Measurements from ENCODE around the gene FSCN2. TPM values are rescaled to one million over a fixed set of nuclear protein-coding genes. Genes with fewer than 3 reads are reported as not detected.
A peak's percentile ranks its signal among the peaks of the same experiment; 100 is the strongest.

The FSCN2 gene
- polyA plus RNA-seq, 1 donor (not counting 4 experiments of a cell fraction or from before 2014, with no cell fraction given): not detected

DNA sequence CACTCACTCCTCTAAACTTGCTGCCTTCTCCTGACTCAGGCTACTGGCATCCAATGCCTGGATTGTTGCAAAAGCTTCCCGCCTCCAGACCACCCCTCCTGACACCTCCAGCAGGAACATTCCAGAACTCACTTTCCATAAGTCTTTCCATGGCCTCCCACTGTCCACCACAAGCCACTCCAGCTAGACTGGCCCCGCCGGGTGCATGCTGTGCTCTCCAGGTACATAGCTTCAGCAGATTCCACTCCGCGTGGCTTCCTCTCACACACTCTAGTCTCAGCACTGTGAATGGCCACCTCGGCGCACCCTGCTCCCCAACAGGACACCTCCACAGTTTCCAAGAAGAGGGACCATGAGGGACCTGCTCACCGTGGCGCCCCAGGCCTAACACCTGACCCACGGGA is 49.9 kb downstream of the FSCN2 start:
- peaks cover 20 to 44% of the 10 kb centered on the region in 2 experiments for H3K36me3 ChIP-seq (ENCODE audit: control insufficient read depth in 2 of 2, extremely low read depth in 1 of 2, insufficient read depth in 2 of 2, low read length in 2 of 2)
- peaks cover 49% of the 10 kb centered on the region for H3K4me1 ChIP-seq (ENCODE audit: control insufficient read depth, extremely low read depth, insufficient read depth, low read length)
- peaks cover 4% of the 10 kb centered on the region for H4K20me1 ChIP-seq (ENCODE audit: control insufficient read depth, extremely low read depth, insufficient read depth, low read length)

DNA sequence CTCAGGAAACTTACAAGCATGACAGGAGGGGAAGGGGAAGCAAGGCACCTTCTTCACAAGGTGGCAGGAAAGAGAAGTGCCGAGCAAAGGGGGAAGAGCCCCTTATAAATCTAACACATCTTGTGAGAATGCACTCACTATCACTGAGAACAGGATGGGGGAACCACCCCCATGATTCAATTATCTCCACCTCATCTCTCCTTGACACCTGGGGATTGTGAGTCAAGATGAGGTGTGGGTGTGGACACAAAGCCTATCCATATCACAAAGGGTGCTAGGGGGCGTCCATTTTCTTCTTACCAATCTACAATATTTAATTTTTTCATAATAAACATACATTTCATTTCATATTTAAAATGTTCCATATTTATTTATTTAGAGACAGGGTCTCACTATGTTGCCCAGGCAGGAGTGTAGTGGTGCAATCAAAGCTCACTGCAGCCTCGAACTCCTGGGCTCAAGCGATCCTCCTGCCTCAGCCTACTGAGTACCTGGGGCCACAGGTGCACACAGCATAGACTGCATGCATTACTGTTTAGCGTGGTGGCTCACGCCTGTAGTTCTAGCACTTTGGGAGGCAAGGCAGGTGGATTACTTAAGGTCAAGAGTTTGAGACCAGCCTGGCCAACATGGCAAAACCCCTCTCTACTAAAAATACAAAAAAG is 50.5 kb downstream of the FSCN2 start:
- H3K9me1 ChIP-seq (ENCODE audit: control insufficient read depth, extremely low read depth, insufficient read depth, low read length): peaks cover 13% of the 10 kb centered on the region
- H4K20me1 ChIP-seq (ENCODE audit: control insufficient read depth, extremely low read depth, insufficient read depth, low read length): peaks cover 4% of the 10 kb centered on the region
- H3K4me2 ChIP-seq (ENCODE audit: control insufficient read depth, extremely low read depth, insufficient read depth, low read depth, low read length): peak overlapping the region; percentile 14
- peaks cover 43% of the 10 kb centered on the region for H3K4me1 ChIP-seq (ENCODE audit: control insufficient read depth, extremely low read depth, insufficient read depth, low read length)
- H3K27me3 ChIP-seq (ENCODE audit: control insufficient read depth, extremely low read depth, insufficient read depth, low read length): no peaks in the 10 kb centered on the region
- no peak overlapping the region for H2AFZ ChIP-seq (ENCODE audit: control insufficient read depth, low read length)
- no peak overlapping the region for H3K4me3 ChIP-seq (ENCODE audit: control insufficient read depth in 2 of 3, extremely low read depth in 1 of 3, insufficient read depth in 2 of 3, low read depth in 1 of 3, low read length in 3 of 3)
- H3K27ac ChIP-seq (ENCODE audit: control insufficient read depth, insufficient read depth, low read length): peak overlapping the region; percentile 58
- dilution Hi-C loops (cut with MboI; ENCODE audit: extremely low pct_ligation_motif_present, low sequenced_read_pairs): no loop called here
- H3K9me3 ChIP-seq (ENCODE audit: control insufficient read depth, low read depth, low read length): no peaks in the 10 kb centered on the region
- TF ChIP-seq CTCF (optimal IDR thresholded peaks at IDR 0.05 in 1 of 3, IDR thresholded peaks at IDR 0.05 in 1 of 3, conservative IDR thresholded peaks at IDR 0.05 in 1 of 3; ENCODE audit: extremely low read depth in 1 of 3, insufficient read depth in 2 of 3, low read length in 3 of 3) (peak in 1 of 3 experiments; percentile 9), EZH2 (IDR thresholded peaks at IDR 0.05; ENCODE audit: low read length) (no peak)
- FAIRE-seq: no peak
- no peak overlapping the region for H3K9ac ChIP-seq (ENCODE audit: control insufficient read depth, extremely low read depth, insufficient read depth, low read length)
- H3K36me3 ChIP-seq (ENCODE audit: control insufficient read depth in 2 of 2, extremely low read depth in 1 of 2, insufficient read depth in 2 of 2, low read length in 2 of 2): peaks cover 21 to 47% of the 10 kb centered on the region in 2 experiments
- peaks cover 19% of the 10 kb centered on the region for H3K79me2 ChIP-seq (ENCODE audit: control insufficient read depth, insufficient read depth, low read length)
- DNase-seq (ENCODE audit: low read depth, low spot score): no peak

More for the DNA sequence above, 49.9 kb downstream of the FSCN2 start:
- Histone ChIP-seq H2AFZ (ENCODE audit: control insufficient read depth, low read length) (no peak overlapping the region), H3K9me1 (ENCODE audit: control insufficient read depth, extremely low read depth, insufficient read depth, low read length) (peaks cover 13% of the 10 kb centered on the region), H3K4me3 (ENCODE audit: control insufficient read depth in 2 of 3, extremely low read depth in 1 of 3, insufficient read depth in 2 of 3, low read depth in 1 of 3, low read length in 3 of 3) (no peak overlapping the region), H3K27me3 (ENCODE audit: control insufficient read depth, extremely low read depth, insufficient read depth, low read length) (no peaks in the 10 kb centered on the region), H3K79me2 (ENCODE audit: control insufficient read depth, insufficient read depth, low read length) (peaks cover 19% of the 10 kb centered on the region), H3K27ac (ENCODE audit: control insufficient read depth, insufficient read depth, low read length) (peak overlapping the region; percentile 58), H3K4me2 (ENCODE audit: control insufficient read depth, extremely low read depth, insufficient read depth, low read depth, low read length) (peak overlapping the region; percentile 22), H3K9ac (ENCODE audit: control insufficient read depth, extremely low read depth, insufficient read depth, low read length) (peak overlapping the region; percentile 22), H3K9me3 (ENCODE audit: control insufficient read depth, low read depth, low read length) (no peaks in the 10 kb centered on the region)
- FAIRE-seq: no peak
- dilution Hi-C loops (cut with MboI; ENCODE audit: extremely low pct_ligation_motif_present, low sequenced_read_pairs): no loop called here
- DNase-seq (ENCODE audit: low read depth, low spot score): no peak
- TF ChIP-seq CTCF (optimal IDR thresholded peaks at IDR 0.05 in 1 of 3, IDR thresholded peaks at IDR 0.05 in 1 of 3, conservative IDR thresholded peaks at IDR 0.05 in 1 of 3; ENCODE audit: extremely low read depth in 1 of 3, insufficient read depth in 2 of 3, low read length in 3 of 3) (no peak), EZH2 (IDR thresholded peaks at IDR 0.05; ENCODE audit: low read length) (no peak)
